Lung (tissue), 12 donors: ENCODE data around the gene KYNU. TPM values are rescaled to one million over a fixed set of nuclear protein-coding genes. Genes with fewer than 3 reads are reported as not detected.

ENCODE experiments used
- ATAC-seq: fragments of 200-7000 bp; cut with Tn5 transposase; one replicate; pipeline ENCODE4 v1.9.1; 2020; ENCODE audit warnings: moderate number of reproducible peaks; ENCODE audit not compliant: insufficient read depth, low FRiP score
- DNase-seq, 3 donors: peaks; one replicate each; pipeline ENCODE4 v3.0.0-alpha.2; 2013 to 2017
- H3K27ac ChIP-seq, 2 donors: one replicate each; pipeline ENCODE4 v1.5.1; 2013; ENCODE audit warnings: mild to moderate bottlenecking in 2 of 2, moderate library complexity in 2 of 2, control low read depth in 1 of 2, inconsistent platforms in 1 of 2, low read depth in 1 of 2, low read length in 1 of 2
- H3K27me3 ChIP-seq, 3 donors: one replicate each; pipeline ENCODE4 v1.5.1; 2013; ENCODE audit warnings: low read length in 2 of 3; ENCODE audit not compliant: control insufficient read depth in 3 of 3, insufficient read depth in 3 of 3
- H3K36me3 ChIP-seq, 4 donors: one replicate each; pipeline ENCODE4 v1.5.1; 2013; ENCODE audit warnings: low read length in 4 of 4, mild to moderate bottlenecking in 1 of 4, moderate library complexity in 1 of 4; ENCODE audit not compliant: control insufficient read depth in 4 of 4, insufficient read depth in 4 of 4
- H3K4me1 ChIP-seq, 5 donors: one replicate each; pipeline ENCODE4 v1.5.1; 2013; ENCODE audit warnings: low read length in 5 of 5, mild to moderate bottlenecking in 2 of 5, moderate library complexity in 1 of 5; ENCODE audit not compliant: control insufficient read depth in 5 of 5, insufficient read depth in 5 of 5
- H3K4me3 ChIP-seq: one replicate; pipeline ENCODE4 v1.5.1; 2013; ENCODE audit warnings: mild to moderate bottlenecking, control low read depth, moderate library complexity
- H3K9ac ChIP-seq, 2 donors: one replicate each; pipeline ENCODE4 v1.5.1; 2013; ENCODE audit warnings: low read length in 2 of 2, control low read depth in 1 of 2; ENCODE audit not compliant: insufficient read depth in 1 of 2
- H3K9me3 ChIP-seq, 4 donors: one replicate each; pipeline ENCODE4 v1.5.1; 2013; ENCODE audit warnings: low read length in 3 of 4, mild to moderate bottlenecking in 1 of 4, moderate library complexity in 1 of 4; ENCODE audit not compliant: control insufficient read depth in 4 of 4, insufficient read depth in 3 of 4
- WGBS, 2 donors: extraction: QIAGEN DNeasy Blood & Tissue Kit; methylation state at CpG; one replicate each; pipeline ENCODE4 v1.1.7; 2013; 5-methylcytosine and 5-hydroxymethylcytosine counted together
- polyA plus RNA-seq, 2 donors: library from polyadenylated mRNA; stranded (reverse); fragments of 200-250 nt; gene quantifications; one replicate each; pipeline ENCODE4 v1.2.1, GENCODE V29; 2013
- total RNA-seq, 2 donors: library from RNA; depleted of rRNA in 1 of 2; stranded (reverse); fragments of >200 nt in 1 of 2; gene quantifications; one replicate each; pipeline ENCODE4 v1.2.1, GENCODE V29; 2014 to 2021
- TF ChIP-seq, protein P1 (sequence below): IDR thresholded peaks from 2 replicates; pipeline ENCODE4 v1.5.1; 2012; ENCODE audit warnings: mild to moderate bottlenecking; ENCODE audit errors: control extremely low read depth, extremely low read depth
- donor health status: control.
- donor health status: control.
- donor health status: Bipolar disorder and iron deficiency.
- donor health status: healthy.
- donor health status: DM: yes; HTN: yes; CAD: no.

The KYNU gene
- total and polyA plus RNA-seq, 4 donors = 6.4 to 33.9 (median 17.1) TPM

DNA sequence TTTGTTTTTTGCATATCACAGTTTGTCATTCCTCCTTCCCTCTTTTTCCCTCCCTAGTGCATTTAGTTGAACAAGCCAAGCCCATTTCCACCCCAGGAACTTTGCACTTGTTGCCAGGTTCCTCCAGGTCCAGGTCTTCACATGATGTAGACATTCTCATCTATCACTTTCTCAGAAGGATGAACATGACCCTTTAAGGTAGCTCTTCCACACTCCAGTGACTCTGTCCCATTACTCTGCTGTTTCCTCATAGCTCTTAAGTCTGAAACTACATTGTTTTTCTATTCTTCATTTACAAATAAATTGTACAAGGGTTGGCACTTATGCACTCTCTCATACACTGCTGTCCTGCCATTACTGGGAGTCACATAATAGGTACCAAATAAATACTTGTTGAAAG is 6.1 kb downstream of the KYNU start:
- TF ChIP-seq, protein P1, sequence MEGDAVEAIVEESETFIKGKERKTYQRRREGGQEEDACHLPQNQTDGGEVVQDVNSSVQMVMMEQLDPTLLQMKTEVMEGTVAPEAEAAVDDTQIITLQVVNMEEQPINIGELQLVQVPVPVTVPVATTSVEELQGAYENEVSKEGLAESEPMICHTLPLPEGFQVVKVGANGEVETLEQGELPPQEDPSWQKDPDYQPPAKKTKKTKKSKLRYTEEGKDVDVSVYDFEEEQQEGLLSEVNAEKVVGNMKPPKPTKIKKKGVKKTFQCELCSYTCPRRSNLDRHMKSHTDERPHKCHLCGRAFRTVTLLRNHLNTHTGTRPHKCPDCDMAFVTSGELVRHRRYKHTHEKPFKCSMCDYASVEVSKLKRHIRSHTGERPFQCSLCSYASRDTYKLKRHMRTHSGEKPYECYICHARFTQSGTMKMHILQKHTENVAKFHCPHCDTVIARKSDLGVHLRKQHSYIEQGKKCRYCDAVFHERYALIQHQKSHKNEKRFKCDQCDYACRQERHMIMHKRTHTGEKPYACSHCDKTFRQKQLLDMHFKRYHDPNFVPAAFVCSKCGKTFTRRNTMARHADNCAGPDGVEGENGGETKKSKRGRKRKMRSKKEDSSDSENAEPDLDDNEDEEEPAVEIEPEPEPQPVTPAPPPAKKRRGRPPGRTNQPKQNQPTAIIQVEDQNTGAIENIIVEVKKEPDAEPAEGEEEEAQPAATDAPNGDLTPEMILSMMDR = no peak
- no peak overlapping the region for H3K4me3 ChIP-seq
- no peaks in the 10 kb centered on the region for H3K9me3 ChIP-seq
- no peaks in the 10 kb centered on the region for H3K4me1 ChIP-seq
- H3K36me3 ChIP-seq = no peaks in the 10 kb centered on the region
- no peaks in the 10 kb centered on the region for H3K27me3 ChIP-seq
- no peak overlapping the region for H3K9ac ChIP-seq
- DNase-seq = no peak
- H3K27ac ChIP-seq = no peak overlapping the region
- no peak for ATAC-seq

DNA sequence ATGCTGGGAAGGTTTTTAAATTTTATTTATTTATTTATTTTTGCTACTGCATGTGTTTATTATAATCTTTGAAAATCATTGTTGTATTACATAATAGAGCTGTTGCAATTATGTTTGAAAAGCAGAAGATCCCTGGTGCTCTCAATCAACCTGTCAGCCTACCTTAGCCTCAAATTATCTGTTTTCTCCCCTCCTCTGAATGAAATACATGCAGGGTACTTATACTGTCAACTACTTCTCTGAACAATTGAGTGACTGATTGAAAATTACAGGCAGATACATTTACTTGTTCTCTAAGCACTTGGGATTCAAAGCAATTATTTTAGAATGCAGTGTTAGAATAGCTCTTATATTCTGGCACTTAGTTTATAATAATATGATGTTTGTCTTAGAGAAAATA is 8.1 kb downstream of the KYNU start:
- Histone ChIP-seq H3K36me3 (no peaks in the 10 kb centered on the region), H3K4me3 (no peak overlapping the region), H3K9me3 (no peaks in the 10 kb centered on the region), H3K27me3 (no peaks in the 10 kb centered on the region), H3K4me1 (no peaks in the 10 kb centered on the region), H3K27ac (no peak overlapping the region), H3K9ac (no peak overlapping the region)
- TF ChIP-seq, protein P1 = no peak
- DNase-seq = no peak
- ATAC-seq = no peak

DNA sequence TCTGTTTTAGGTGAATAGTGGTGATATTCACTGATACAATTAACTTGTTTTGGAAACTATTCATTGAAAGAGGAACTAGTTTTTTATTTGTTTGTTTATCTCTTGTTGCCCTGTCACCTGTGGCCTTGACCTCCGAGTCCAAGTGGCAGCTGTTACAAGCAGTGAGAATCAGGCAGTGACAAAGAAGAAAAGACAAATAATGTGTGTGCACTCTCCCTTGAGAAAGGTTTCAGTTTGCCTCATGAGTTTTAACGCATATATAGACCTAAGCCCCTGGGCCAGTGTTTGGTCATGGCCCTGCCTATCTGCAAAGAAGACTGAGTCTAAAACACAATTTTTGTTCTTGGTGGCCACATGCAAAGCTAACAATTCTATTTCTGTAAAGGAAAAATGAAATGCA is 15.3 kb downstream of the KYNU start:
- TF ChIP-seq, protein P1 = no peak
- ATAC-seq = no peak
- Histone ChIP-seq H3K4me1 (no peaks in the 10 kb centered on the region), H3K9ac (no peak overlapping the region), H3K9me3 (no peaks in the 10 kb centered on the region), H3K36me3 (no peaks in the 10 kb centered on the region), H3K27ac (no peak overlapping the region), H3K4me3 (no peak overlapping the region), H3K27me3 (no peaks in the 10 kb centered on the region)
- WGBS, 2 donors = 84 to 90% methylated on average over 2 of the region's 2 CpGs
- DNase-seq = no peak

DNA sequence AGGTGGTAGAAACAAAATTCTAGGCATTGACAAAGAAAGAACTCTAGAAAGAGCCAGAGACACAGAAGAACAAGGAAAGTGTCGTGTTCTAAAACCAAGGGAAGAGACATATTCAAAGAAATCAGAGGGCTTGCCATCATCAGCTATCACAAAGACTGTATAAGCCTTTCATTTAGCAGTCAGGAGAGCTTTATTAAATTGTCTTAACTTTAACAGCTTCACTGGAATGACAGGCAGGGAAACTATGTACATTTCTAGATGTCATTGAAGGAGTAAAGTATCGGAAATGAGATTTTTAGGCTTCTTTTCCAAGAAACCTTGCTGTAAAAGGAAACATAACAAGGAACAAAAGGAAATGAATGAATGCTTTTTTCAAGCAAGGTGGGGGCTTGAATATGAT is 15.8 kb downstream of the KYNU start:
- WGBS, 2 donors = 89 to 93% methylated on average over 2 of the region's 2 CpGs
- Histone ChIP-seq H3K4me1 (no peaks in the 10 kb centered on the region), H3K27me3 (no peaks in the 10 kb centered on the region), H3K36me3 (no peaks in the 10 kb centered on the region), H3K4me3 (no peak overlapping the region), H3K9me3 (no peaks in the 10 kb centered on the region), H3K27ac (no peak overlapping the region), H3K9ac (no peak overlapping the region)
- TF ChIP-seq, protein P1 = no peak
- no peak for ATAC-seq
- no peak for DNase-seq
